ENCODE data around the gene GIGYF2. TPM values are rescaled to one million over a fixed set of nuclear protein-coding genes. Genes with fewer than 3 reads are reported as not detected.

GIGYF2 gene
- total and polyA plus RNA-seq, 5 experiments from 2014 or later = 18.1 to 86.5 (median 31.1) TPM

DNA sequence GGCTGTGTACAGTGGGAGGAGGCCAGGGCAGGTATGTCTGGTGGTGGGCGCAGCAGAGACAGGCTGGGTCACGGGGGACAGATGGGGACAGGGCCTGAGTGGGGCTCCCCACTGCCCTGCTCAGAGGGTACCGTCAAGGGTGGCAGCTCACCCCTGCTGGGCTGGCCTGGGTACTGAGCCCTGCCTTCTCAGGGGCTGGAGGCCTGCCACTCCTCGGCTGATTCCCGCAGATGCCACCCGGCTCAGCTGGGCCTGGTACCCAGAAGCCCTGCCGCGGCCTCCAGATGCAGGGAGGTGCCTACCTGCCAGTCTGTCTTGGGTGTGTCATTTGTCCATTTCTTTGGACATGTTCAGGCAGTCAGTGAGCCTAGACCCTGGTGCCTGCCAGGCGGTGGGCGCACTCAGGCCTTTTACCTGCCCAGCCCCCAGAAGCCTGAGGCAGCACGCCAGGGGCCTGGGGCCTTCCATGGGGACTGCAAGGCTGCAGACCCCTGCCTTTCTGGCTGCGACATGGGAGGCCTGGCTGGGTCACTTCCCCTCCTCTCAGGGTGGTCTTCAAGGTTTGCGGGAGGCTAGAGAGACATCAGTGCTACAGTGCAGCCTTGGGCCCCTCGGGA, 176.3 kb downstream of the GIGYF2 start:
- DNase-seq = peak in 1 of 10 donors; percentile 36
- ATAC-seq = no peak
- POLR2A ChIA-PET = no interaction called here
- Mint-ChIP-seq H3K9me3 (no peaks in the 10 kb centered on the region), H3K27me3 (peaks cover 5 to 32% (median 17%) of the 10 kb centered on the region in 5 donors), H3K4me3 (no peak overlapping the region), H3K36me3 (peaks cover 0 to 2% (median 0%) of the 10 kb centered on the region in 3 donors), H3K27ac (no peak overlapping the region), H3K4me1 (peaks cover 5 to 15% (median 7%) of the 10 kb centered on the region in 4 donors)

DNA sequence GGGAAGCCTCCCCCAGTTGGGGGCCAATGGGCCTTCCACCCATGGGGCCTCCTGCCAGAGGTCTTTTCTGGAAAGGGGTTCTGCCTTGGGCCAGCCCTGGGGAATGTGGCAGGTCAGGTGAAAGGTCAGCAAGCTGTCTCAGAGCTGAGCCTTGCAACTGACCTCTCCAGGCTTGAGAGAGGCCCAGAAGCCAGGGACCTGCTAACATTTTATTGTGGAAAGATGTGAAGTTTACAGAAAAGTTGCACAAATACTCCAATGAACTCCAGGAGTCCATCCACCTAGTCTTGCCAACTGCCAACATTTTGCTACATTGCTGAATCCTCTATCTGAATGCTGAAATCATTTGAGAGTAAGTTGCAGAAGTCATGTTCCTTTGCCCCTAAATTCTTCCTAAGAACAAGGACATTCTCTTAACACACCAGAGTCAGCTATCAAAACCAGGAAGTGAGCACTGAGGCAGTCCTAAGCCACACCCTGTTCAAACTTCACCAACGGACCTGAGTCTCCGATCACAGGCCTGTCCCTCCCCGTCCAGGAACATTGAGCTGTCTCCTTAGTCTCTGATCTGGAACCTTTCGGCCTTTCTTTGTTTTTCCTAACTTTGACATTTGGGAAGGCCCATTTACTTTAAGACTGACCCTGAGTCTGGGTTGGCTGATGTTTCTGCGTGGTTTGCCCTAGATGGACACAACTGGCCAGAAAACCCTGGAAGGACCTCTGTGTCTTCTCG, 176.9 kb downstream of the GIGYF2 start:
- ATAC-seq (no peak), DNase-seq (peak in 1 of 10 donors; percentile 46)
- H3K9me3 Mint-ChIP-seq = no peaks in the 10 kb centered on the region
- peak overlapping the region in 3 of 10 donors; percentile 29 to 38 (median 32) for H3K4me3 Mint-ChIP-seq
- H3K27ac Mint-ChIP-seq = no peak overlapping the region
- peaks cover 0 to 2% (median 0%) of the 10 kb centered on the region in 3 donors for H3K36me3 Mint-ChIP-seq
- H3K27me3 Mint-ChIP-seq = peaks cover 5 to 34% (median 17%) of the 10 kb centered on the region in 5 donors
- POLR2A ChIA-PET = no interaction called here
- peaks cover 5 to 15% (median 7%) of the 10 kb centered on the region in 4 donors for H3K4me1 Mint-ChIP-seq

DNA sequence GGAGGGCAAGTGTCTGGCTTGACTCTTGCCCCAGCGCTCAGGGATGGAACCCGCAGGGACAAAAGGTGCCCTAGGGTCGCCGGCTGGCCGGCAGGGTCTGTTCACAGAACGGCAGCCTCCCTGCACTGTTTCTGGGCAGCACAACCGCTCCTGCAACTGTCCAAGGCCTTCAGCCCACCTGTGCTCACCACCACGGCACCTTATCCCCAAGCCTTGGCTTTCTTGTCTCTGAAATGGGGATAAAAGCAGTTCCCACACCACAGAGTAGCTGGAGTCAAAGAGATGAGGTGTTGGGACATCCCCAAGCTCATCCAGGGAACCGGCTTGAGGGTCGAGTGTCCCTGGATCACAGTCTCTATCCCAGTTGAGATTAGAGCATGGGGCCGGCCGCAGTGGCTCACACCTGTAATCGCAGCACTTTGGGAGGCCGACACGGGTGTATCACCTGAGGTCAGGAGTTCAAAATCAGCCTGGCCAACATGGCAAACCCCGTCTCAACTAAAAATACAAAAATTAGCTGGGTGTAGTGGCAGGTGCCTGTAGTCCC, 177.6 kb downstream of the GIGYF2 start:
- ATAC-seq (no peak), DNase-seq (no peak)
- H3K4me1 Mint-ChIP-seq = peaks cover 2 to 15% (median 7%) of the 10 kb centered on the region in 4 donors
- POLR2A ChIA-PET = no interaction called here
- no peaks in the 10 kb centered on the region for H3K9me3 Mint-ChIP-seq
- H3K4me3 Mint-ChIP-seq = peak overlapping the region in 8 of 10 donors; percentile 15 to 75 (median 62)
- no peak overlapping the region for H3K27ac Mint-ChIP-seq
- peaks cover 0 to 2% (median 0%) of the 10 kb centered on the region in 3 donors for H3K36me3 Mint-ChIP-seq
- peaks cover 5 to 34% (median 17%) of the 10 kb centered on the region in 5 donors for H3K27me3 Mint-ChIP-seq

DNA sequence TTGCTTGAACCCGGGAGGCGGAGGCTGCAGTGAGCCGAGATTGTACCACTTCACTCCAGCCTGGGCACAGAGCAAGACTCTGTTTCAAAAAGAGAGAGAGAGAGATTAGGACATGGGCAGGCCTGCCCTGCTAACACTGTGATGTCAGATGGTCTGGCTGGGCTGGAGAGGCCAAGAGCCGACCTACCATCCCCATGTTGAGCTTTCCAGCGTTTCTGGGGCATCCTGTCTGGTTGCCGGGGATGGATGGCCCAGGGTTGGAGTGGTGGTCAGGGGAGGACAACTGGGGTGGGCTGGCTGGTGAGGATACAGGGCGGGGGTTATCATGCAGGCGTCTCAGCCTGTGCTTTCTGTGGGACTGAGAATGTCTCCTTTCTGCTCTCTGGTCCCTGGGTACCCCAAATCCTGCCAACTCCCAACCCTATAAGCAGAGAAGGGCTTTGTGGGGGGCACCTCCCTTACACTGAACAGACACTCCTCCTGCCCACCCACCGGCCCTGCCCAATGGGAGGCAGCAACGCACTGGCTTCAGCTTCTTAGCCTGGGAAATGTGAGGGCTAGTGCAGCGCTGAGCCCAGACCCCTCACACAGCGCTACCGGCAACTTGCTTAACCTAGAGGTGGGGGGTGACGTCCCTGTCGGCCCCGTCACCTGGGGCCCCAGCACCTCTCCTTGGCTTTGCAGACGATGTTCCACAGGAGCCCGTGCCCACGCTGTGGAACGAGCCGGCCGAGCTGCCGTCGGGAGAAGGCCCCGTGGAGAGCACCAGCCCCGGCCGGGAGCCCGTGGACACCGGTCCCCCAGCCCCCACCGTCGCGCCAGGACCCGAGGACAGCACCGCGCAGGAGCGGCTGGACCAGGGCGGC, 178.4 kb downstream of the GIGYF2 start:
- ATAC-seq (peak; percentile 17 to 21), DNase-seq (no peak)
- Mint-ChIP-seq H3K27me3 (peaks cover 5 to 34% (median 17%) of the 10 kb centered on the region in 5 donors), H3K4me1 (peaks cover 4 to 15% (median 7%) of the 10 kb centered on the region in 4 donors), H3K9me3 (no peaks in the 10 kb centered on the region), H3K36me3 (peaks cover 0 to 2% (median 0%) of the 10 kb centered on the region in 3 donors), H3K4me3 (peak overlapping the region; percentile 39 to 75 (median 67)), H3K27ac (peak overlapping the region in 1 of 10 donors; percentile 59)
- POLR2A ChIA-PET = no interaction called here

DNA sequence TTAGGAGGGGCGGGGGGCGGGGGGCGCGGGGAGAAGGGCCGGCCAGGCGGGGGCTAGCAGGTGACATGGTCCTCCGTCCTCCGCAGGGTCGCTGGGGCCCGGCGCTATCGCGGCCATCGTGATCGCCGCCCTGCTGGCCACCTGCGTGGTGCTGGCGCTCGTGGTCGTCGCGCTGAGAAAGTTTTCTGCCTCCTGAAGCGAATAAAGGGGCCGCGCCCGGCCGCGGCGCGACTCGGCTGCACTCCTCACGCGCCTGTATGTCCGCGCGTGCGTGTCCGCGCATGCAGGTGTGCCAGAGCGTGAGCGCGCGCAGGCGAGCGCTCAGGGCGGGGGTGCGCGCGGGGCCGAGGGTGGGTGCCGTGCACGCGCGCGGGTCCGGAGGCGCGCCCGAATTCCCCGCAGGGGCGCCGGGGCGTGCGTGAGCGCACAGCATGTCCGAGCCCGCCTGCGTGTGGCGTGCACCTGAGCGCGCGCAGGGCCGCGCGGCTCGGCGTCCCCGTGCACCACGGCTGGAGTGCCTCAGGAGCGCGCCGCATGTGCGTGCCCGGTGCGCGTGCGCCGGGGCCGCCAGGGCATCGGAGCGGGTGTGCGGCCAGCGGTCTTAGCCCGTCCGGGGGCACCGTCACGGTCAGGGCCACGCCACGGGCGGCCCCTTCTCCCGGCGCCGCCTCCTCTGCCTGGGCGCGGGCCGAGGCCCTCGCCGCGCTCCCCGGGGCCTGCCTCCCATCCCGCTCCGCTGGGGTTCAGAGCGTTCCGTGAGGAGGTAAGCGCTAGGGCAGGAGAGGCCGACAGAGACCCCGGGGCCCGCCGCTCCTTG, 179.2 kb downstream of the GIGYF2 start:
- ATAC-seq (peak; percentile 50 to 66), DNase-seq (peak in 4 of 10 donors; percentile 4 to 62 (median 12))
- peak overlapping the region in 4 of 10 donors; percentile 22 to 71 (median 46) for H3K4me3 Mint-ChIP-seq
- H3K27ac Mint-ChIP-seq = no peak overlapping the region
- POLR2A ChIA-PET = no interaction called here
- H3K4me1 Mint-ChIP-seq = peaks cover 4 to 15% (median 7%) of the 10 kb centered on the region in 4 donors
- H3K9me3 Mint-ChIP-seq = no peaks in the 10 kb centered on the region
- peaks cover 5 to 34% (median 17%) of the 10 kb centered on the region in 5 donors for H3K27me3 Mint-ChIP-seq
- H3K36me3 Mint-ChIP-seq = peaks cover 0 to 2% (median 0%) of the 10 kb centered on the region in 3 donors

DNA sequence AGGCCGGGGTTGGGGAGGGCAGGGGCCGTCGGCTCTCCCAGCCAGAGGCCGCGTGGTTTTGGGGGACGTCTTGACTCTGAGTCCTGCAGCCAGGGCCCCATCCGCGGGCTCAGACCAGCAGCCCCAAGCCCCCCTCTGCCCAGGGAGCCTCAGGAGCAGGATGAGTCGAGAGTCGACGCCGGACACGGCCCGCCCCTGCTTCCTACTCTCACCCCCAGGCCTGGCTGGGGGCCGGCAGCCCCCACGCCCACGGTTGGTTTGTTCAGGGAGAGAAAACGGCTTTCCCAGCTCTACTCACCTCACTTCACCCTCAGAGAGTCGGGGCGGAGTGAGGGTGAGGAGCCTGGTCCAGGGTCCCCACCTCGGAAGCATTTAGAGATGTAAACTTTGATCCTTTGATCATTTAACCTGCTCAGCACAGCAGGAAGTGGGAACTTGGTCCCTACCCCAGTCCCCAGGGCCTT, 179.9 kb downstream of the GIGYF2 start:
- no peak for DNase-seq
- Mint-ChIP-seq H3K9me3 (no peaks in the 10 kb centered on the region), H3K27me3 (peaks cover 5 to 34% (median 17%) of the 10 kb centered on the region in 5 donors), H3K36me3 (peaks cover 0 to 2% (median 0%) of the 10 kb centered on the region in 3 donors), H3K27ac (no peak overlapping the region), H3K4me1 (peaks cover 3 to 15% (median 7%) of the 10 kb centered on the region in 4 donors), H3K4me3 (peak overlapping the region in 4 of 10 donors; percentile 18 to 36 (median 29))
- POLR2A ChIA-PET = no interaction called here
- no peak for ATAC-seq

DNA sequence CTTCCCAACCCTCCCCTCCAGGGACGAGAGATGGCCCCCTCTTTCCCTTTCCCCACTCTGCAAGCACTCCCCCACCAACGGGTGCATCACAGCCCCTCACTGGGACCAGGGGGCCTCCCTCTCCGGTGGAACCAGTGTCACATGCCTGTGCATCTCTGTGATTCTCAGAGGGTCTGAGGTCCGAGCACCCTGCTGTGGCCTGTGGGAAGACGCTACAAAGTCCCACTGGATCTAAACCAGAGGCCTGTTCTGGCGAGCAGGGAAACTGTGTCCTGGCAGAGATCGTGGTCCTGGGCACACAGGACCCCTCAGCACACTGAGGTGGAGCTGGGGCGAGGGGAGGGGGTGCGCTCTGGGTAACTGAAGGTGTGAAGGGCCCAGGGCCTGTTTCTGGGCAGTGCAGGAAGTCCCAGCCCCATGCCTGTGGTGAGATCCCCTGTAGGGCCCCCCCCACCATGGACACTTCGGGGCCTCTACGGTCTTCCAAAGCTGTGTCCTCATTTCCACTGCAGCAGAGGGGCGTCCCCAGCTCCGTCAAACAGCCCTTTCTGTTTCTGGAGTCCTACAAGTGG, 180.9 kb downstream of the GIGYF2 start:
- H3K4me1 Mint-ChIP-seq = peaks cover 2 to 15% (median 7%) of the 10 kb centered on the region in 4 donors
- H3K27me3 Mint-ChIP-seq = peaks cover 5 to 34% (median 15%) of the 10 kb centered on the region in 5 donors
- H3K4me3 Mint-ChIP-seq = peak overlapping the region in 8 of 10 donors; percentile 10 to 81 (median 46)
- peaks cover 0 to 2% (median 0%) of the 10 kb centered on the region in 3 donors for H3K36me3 Mint-ChIP-seq
- DNase-seq (peak in 1 of 10 donors; percentile 58), ATAC-seq (no peak)
- no peaks in the 10 kb centered on the region for H3K9me3 Mint-ChIP-seq
- H3K27ac Mint-ChIP-seq = no peak overlapping the region
- POLR2A ChIA-PET = no interaction called here

DNA sequence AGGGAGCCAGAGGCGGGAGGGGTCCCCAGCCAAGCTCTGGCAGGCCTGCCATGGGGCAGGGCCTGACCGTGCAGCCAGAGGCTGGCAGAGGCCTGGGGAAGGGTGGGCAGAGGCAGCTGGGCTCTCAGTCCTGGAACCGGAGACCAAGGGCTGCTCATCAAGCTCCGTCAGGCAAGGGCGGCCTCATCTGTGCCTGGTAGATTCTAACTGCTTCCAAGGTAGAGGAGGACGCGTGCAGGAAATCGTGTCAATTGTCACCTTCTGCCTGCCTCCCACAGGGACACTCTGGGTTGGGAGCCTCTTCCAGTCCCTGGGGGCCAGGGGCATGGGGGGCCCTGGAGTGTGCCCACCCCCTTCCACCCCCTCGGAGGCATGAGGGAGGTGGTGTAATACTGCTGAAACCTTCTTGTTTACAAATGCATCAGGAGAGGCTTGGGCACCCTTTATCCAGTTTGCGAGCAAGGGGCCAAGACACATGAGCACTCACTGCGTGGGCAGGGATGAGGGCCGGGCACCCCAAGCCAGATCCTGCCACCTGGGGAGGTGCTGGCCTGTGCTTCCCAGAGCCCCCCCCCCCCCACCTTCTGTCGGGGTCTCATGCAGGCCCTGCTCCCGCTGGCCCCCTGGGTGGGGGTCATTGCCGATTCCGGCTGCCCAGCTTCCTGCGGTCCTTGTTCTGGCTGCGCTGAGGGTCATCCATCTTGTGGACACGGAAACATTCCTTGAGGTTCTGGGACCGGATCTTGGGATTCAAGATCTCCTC, 181.9 kb downstream of the GIGYF2 start:
- H3K36me3 Mint-ChIP-seq = peaks cover 0 to 2% (median 0%) of the 10 kb centered on the region in 3 donors
- H3K4me3 Mint-ChIP-seq = no peak overlapping the region

DNA sequence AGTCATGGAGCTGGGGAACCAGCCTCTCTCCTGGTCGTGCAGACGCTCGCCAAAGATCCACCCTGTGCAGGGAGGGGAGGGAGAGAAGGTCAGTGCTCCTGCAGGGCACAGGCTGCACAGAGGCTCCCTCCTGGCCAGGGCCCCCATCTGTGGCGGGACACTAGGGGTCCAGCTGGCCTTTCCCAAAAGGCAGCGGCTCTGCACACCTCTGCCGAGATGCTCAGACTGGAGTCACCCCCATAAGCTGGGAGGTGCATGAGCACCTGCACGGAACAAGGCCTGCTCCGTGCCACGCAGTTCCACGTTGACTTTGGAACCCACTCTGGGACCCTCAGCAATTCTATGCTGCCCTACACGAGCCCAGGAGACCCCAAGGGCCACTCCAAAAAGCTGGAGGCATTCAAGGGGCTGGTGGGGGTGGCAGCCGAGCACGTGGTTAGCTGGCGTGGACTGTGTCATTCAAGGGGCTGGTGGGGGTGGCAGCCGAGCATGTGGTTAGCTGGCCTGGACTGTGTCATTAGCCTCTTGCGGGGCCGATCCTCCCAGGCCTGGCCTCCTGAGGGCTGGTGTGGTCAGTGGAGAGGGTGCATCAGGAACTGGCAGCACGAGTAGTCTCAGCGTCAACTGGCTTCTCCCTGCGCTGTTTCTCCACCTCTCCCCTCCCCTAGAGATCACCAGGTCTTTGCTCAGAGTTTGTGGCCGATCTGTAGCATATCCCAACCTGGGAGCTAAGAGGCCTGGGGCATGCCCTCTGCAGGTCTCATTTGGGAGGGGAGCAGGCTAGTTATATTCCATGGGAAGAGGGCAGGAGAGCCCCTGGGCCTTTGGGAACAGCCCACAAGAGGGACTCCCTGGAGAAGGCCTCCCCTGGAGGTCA, 182.7 kb downstream of the GIGYF2 start:
- ATAC-seq (no peak), DNase-seq (no peak)
- H3K36me3 Mint-ChIP-seq = peaks cover 0 to 2% (median 0%) of the 10 kb centered on the region in 3 donors
- H3K27ac Mint-ChIP-seq = peak overlapping the region in 1 of 10 donors; percentile 16
- peaks cover 2 to 11% (median 7%) of the 10 kb centered on the region in 4 donors for H3K4me1 Mint-ChIP-seq
- H3K27me3 Mint-ChIP-seq = peaks cover 3 to 30% (median 10%) of the 10 kb centered on the region in 5 donors
- no peak overlapping the region for H3K4me3 Mint-ChIP-seq
- POLR2A ChIA-PET = no interaction called here
- no peaks in the 10 kb centered on the region for H3K9me3 Mint-ChIP-seq

More for the DNA sequence above, 181.9 kb downstream of the GIGYF2 start:
- POLR2A ChIA-PET = no interaction called here
- no peaks in the 10 kb centered on the region for H3K9me3 Mint-ChIP-seq
- DNase-seq (no peak), ATAC-seq (no peak)
- no peak overlapping the region for H3K27ac Mint-ChIP-seq
- peaks cover 4 to 34% (median 15%) of the 10 kb centered on the region in 5 donors for H3K27me3 Mint-ChIP-seq
- peaks cover 2 to 14% (median 7%) of the 10 kb centered on the region in 4 donors for H3K4me1 Mint-ChIP-seq

DNA sequence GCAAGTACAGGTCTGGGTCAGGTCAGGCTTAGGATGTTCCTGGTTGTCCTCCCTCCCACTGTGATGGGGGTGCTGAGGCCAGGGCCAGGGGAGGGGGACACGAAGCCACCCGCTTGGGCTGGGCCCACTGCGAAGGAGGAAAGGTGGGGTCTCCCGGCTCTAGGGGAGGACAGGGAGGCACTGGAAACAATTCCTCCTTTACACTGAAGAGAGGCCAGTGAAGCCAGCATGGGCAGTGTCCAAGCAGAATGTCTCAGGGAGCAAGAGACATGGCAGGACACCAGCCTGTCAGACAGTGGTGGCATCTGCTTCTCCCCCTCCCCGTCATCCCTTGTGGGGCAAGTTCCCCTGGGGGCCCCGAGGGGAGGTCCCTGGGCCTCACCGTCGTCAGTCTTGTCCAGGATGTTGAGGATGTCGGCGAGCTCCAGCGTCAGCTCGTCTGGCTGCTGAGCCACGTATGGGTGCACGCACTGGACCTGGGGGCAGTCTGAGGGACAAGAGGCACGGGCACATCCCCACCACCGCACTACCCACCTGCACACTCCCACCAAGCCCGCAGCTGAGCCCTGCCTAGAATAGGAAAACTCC, 183.7 kb downstream of the GIGYF2 start:
- POLR2A ChIA-PET = no interaction called here
- no peaks in the 10 kb centered on the region for H3K36me3 Mint-ChIP-seq
- peaks cover under 1 to 21% (median 3%) of the 10 kb centered on the region in 5 donors for H3K27me3 Mint-ChIP-seq
- no peaks in the 10 kb centered on the region for H3K9me3 Mint-ChIP-seq
- peaks cover 0 to 5% (median 2%) of the 10 kb centered on the region in 4 donors for H3K4me1 Mint-ChIP-seq
- H3K27ac Mint-ChIP-seq = peak overlapping the region in 1 of 10 donors; percentile 16
- DNase-seq (no peak), ATAC-seq (no peak)
- H3K4me3 Mint-ChIP-seq = no peak overlapping the region
